H1 (cell line): ENCODE data around the gene MDC1. TPM values are rescaled to one million over a fixed set of nuclear protein-coding genes. Genes with fewer than 3 reads are reported as not detected.

Source experiments
- CTCF ChIA-PET: fragments of 300-600 bp; sonication (Branson Sonifier 250); formaldehyde crosslinking; loops from one replicate; lab custom pipeline; 2021; ENCODE audit not compliant: partially characterized antibody; lab: Charles Lee
- POLR2A ChIA-PET: fragments of 300-600 bp; sonication (Branson Sonifier 250); formaldehyde crosslinking; loops from one replicate; lab custom pipeline; 2021; ENCODE audit warnings: inconsistent platforms; ENCODE audit not compliant: partially characterized antibody; lab: Charles Lee
- DNase-seq, 2 experiments: peaks; one replicate each; pipeline versions ENCODE4 v3.0.0 to v3.0.0-alpha.2; 2010 to 2022; ENCODE audit warnings: low spot score in 2 of 2, low read depth in 1 of 2, mixed read lengths in 1 of 2
- FAIRE-seq: peaks from 2 replicates; lab custom pipeline; 2011; peaks lifted over from hg19 to GRCh38; lab: Jason Lieb, UNC
- H2AFZ ChIP-seq: 2 replicates; pipeline ENCODE4 v1.8.1; 2012; ENCODE audit warnings: low read length, inconsistent platforms
- H2AK5ac ChIP-seq: 2 replicates; pipeline ENCODE4 v1.6.1; 2013; ENCODE audit warnings: low read depth, low read length
- H2BK120ac ChIP-seq: replicated peaks from 2 replicates; pipeline ENCODE3; 2013; ENCODE audit warnings: low read depth, low read length, inconsistent platforms
- H2BK12ac ChIP-seq: 2 replicates; pipeline ENCODE4 v1.6.1; 2013; ENCODE audit warnings: low read depth, low read length
- H2BK15ac ChIP-seq: 2 replicates; pipeline ENCODE4 v1.6.1; 2013; ENCODE audit warnings: low read length
- H2BK20ac ChIP-seq: 2 replicates; pipeline ENCODE4 v1.6.1; 2013; ENCODE audit warnings: low read length
- H2BK5ac ChIP-seq: 2 replicates; pipeline ENCODE4 v1.6.1; 2013; ENCODE audit warnings: low read depth, low read length
- H3K14ac ChIP-seq: 2 replicates; pipeline ENCODE4 v1.6.1; 2013; ENCODE audit warnings: inconsistent platforms; ENCODE audit not compliant: insufficient read length
- H3K18ac ChIP-seq: 2 replicates; pipeline ENCODE4 v1.6.1; 2013; ENCODE audit warnings: low read length; ENCODE audit errors: extremely low read depth
- H3K23ac ChIP-seq: 2 replicates; pipeline ENCODE4 v1.6.1; 2013; ENCODE audit warnings: inconsistent platforms; ENCODE audit not compliant: insufficient read length
- H3K23me2 ChIP-seq: 2 replicates; pipeline ENCODE4 v1.6.1; 2013; ENCODE audit warnings: low read depth, low read length
- H3K27ac ChIP-seq: 2 replicates; pipeline ENCODE4 v1.6.1; 2011; ENCODE audit warnings: low read depth, low read length, inconsistent platforms
- H3K27me3 ChIP-seq, 4 experiments: replicated peaks in 1 of 4; 1 replicate in 1 of 4; 2 replicates in 3 of 4; pipeline versions ENCODE4 v1.6.1 to v1.8.1; 2011 to 2013; ENCODE audit warnings: low read length in 3 of 4, mild to moderate bottlenecking in 3 of 4, inconsistent platforms in 2 of 4, mixed read lengths in 2 of 4, moderate library complexity in 1 of 4; ENCODE audit not compliant: control insufficient read depth in 3 of 4, insufficient read depth in 3 of 4; ENCODE audit errors: extremely low read depth in 1 of 4
- H3K36me3 ChIP-seq, 4 experiments: 2 replicates each; pipeline versions ENCODE4 v1.6.1 to v1.8.1; 2011 to 2013; ENCODE audit warnings: mild to moderate bottlenecking in 4 of 4, low read length in 3 of 4, moderate library complexity in 2 of 4, control low read depth in 1 of 4, inconsistent platforms in 1 of 4; ENCODE audit not compliant: insufficient read depth in 4 of 4, control insufficient read depth in 2 of 4
- H3K4ac ChIP-seq: replicated peaks from 2 replicates; pipeline ENCODE3; 2013; ENCODE audit warnings: low read length, low read depth, mixed read lengths, inconsistent platforms; ENCODE audit not compliant: insufficient read length
- H3K4me1 ChIP-seq, 4 experiments: replicated peaks in 1 of 4; 1 replicate in 1 of 4; 2 replicates in 3 of 4; pipeline versions ENCODE4 v1.6.1 to v1.8.1; 2011 to 2013; ENCODE audit warnings: low read length in 3 of 4, inconsistent platforms in 2 of 4, mixed read lengths in 1 of 4; ENCODE audit not compliant: insufficient read depth in 4 of 4, control insufficient read depth in 3 of 4
- H3K4me2 ChIP-seq, 2 experiments: 2 replicates each; pipeline versions ENCODE4 v1.6.1 to v1.8.1; 2011 to 2013; ENCODE audit warnings: low read depth in 2 of 2, low read length in 2 of 2, control low read depth in 1 of 2, inconsistent platforms in 1 of 2, mild to moderate bottlenecking in 1 of 2; ENCODE audit not compliant: insufficient read depth in 1 of 2
- H3K4me3 ChIP-seq, 4 experiments: fragments of 200-600, 300-600 bp in 1 of 4; sonication (generic), shearing (Covaris generic), sonication (Bioruptor Twin) in 1 of 4; 2 replicates each; pipeline versions ENCODE4 v1.5.1 to v1.8.1; 2011 to 2016; ENCODE audit warnings: low read length in 4 of 4, low read depth in 3 of 4, control low read depth in 2 of 4, inconsistent platforms in 2 of 4, mild to moderate bottlenecking in 2 of 4, mixed read lengths in 1 of 4, moderate library complexity in 1 of 4; ENCODE audit not compliant: insufficient read depth in 2 of 4; ENCODE audit errors: extremely low read depth in 1 of 4
- H3K56ac ChIP-seq: replicated peaks from 2 replicates; pipeline ENCODE3; 2013; ENCODE audit warnings: low read depth, mild to moderate bottlenecking, mixed read lengths, low read length, inconsistent platforms; ENCODE audit not compliant: insufficient read length
- H3K79me1 ChIP-seq: 2 replicates; pipeline ENCODE4 v1.6.1; 2013; ENCODE audit warnings: low read depth, low read length, control low read depth
- H3K79me2 ChIP-seq, 2 experiments: 2 replicates each; pipeline versions ENCODE4 v1.6.1 to v1.8.1; 2012 to 2013; ENCODE audit warnings: low read length in 2 of 2, mild to moderate bottlenecking in 2 of 2, inconsistent platforms in 1 of 2; ENCODE audit not compliant: insufficient read depth in 2 of 2, control insufficient read depth in 1 of 2
- H3K9ac ChIP-seq, 4 experiments: replicated peaks in 1 of 4; 1 replicate in 1 of 4; 2 replicates in 3 of 4; pipeline versions ENCODE4 v1.6.1 to v1.8.1; 2011 to 2013; ENCODE audit warnings: low read depth in 3 of 4, low read length in 3 of 4, control low read depth in 2 of 4, mild to moderate bottlenecking in 2 of 4, moderate library complexity in 2 of 4, inconsistent platforms in 1 of 4; ENCODE audit errors: extremely low read depth in 1 of 4
- H3K9me3 ChIP-seq, 2 experiments: 2 replicates each; pipeline versions ENCODE4 v1.6.1 to v1.8.1; 2012 to 2013; ENCODE audit warnings: mild to moderate bottlenecking in 2 of 2, moderate library complexity in 2 of 2, control low read depth in 1 of 2, inconsistent platforms in 1 of 2, low read depth in 1 of 2, low read length in 1 of 2, mixed read lengths in 1 of 2; ENCODE audit not compliant: insufficient read depth in 2 of 2
- H4K20me1 ChIP-seq, 2 experiments: replicated peaks in 1 of 2; 2 replicates each; pipeline versions ENCODE3 to v1.8.1; 2011 to 2013; ENCODE audit warnings: inconsistent platforms in 2 of 2, low read length in 2 of 2, mild to moderate bottlenecking in 1 of 2; ENCODE audit not compliant: insufficient read depth in 2 of 2, control insufficient read depth in 1 of 2
- H4K5ac ChIP-seq: 2 replicates; pipeline ENCODE4 v1.6.1; 2013; ENCODE audit warnings: low read length, low read depth, mixed read lengths, inconsistent platforms; ENCODE audit not compliant: insufficient read length
- H4K8ac ChIP-seq: 2 replicates; pipeline ENCODE4 v1.8.0; 2013; ENCODE audit warnings: mild to moderate bottlenecking, moderate library complexity, low read length, inconsistent platforms; ENCODE audit not compliant: insufficient read depth; ENCODE audit errors: extremely low read depth
- H4K91ac ChIP-seq: replicated peaks from 2 replicates; pipeline ENCODE3; 2013; ENCODE audit warnings: low read length, mixed read lengths, inconsistent platforms; ENCODE audit not compliant: insufficient read length
- CTBP2 ChIP-seq: IDR thresholded peaks from 2 replicates; pipeline ENCODE4 v1.7.0; 2011; ENCODE audit warnings: borderline replicate concordance, mild to moderate bottlenecking, moderate library complexity, mixed read lengths, low read length; ENCODE audit not compliant: insufficient read depth, insufficient read length
- EP300 ChIP-seq, 2 experiments: IDR thresholded peaks; 1 replicate in 1 of 2; 2 replicates in 1 of 2; pipeline ENCODE4 v1.6.1; 2011 to 2012; ENCODE audit warnings: low read depth in 2 of 2, low read length in 2 of 2, mild to moderate bottlenecking in 2 of 2, borderline replicate concordance in 1 of 2, inconsistent platforms in 1 of 2, moderate library complexity in 1 of 2
- KDM4A ChIP-seq: IDR thresholded peaks from one replicate; pipeline ENCODE4 v1.7.1; 2012; ENCODE audit warnings: low read depth, mild to moderate bottlenecking, moderate library complexity, low read length, inconsistent platforms; ENCODE audit not compliant: severe bottlenecking
- NRF1 ChIP-seq: IDR thresholded peaks from 2 replicates; pipeline ENCODE4 v1.6.1; 2011; ENCODE audit warnings: mild to moderate bottlenecking, low read depth, low read length, improper control_type of control experiment
- POLR2A ChIP-seq, 2 experiments: IDR thresholded peaks; 1 replicate in 1 of 2; 2 replicates in 1 of 2; pipeline ENCODE4 v1.6.1; 2011; ENCODE audit warnings: low read depth in 2 of 2, low read length in 2 of 2, mild to moderate bottlenecking in 2 of 2; ENCODE audit errors: control extremely low read depth in 1 of 2
- RNF2 ChIP-seq: fragments of 200-900, 300-1000 bp; sonication (generic); IDR thresholded peaks from 2 replicates; pipeline ENCODE4 v1.7.1; 2016; ENCODE audit warnings: borderline replicate concordance, low read depth, mild to moderate bottlenecking, antibody characterized with exemption, low read length; ENCODE audit not compliant: poor library complexity, severe bottlenecking; ENCODE audit errors: missing control alignments
- SIRT6 ChIP-seq: IDR thresholded peaks from one replicate; pipeline ENCODE4 v1.7.1; 2012; ENCODE audit warnings: low read length, inconsistent platforms
- TAF1 ChIP-seq: IDR thresholded peaks from 2 replicates; pipeline ENCODE4 v1.6.1; 2011; ENCODE audit warnings: mild to moderate bottlenecking, low read depth, low read length
- WGBS, 2 experiments: shearing (Covaris generic) in 1 of 2; methylation state at CpG; one replicate each; pipeline versions ENCODE4 v1.1.6 to v1.1.7; 2013 to 2015; ENCODE audit warnings: low lambda C conversion rate in 2 of 2, mixed read lengths in 2 of 2, inconsistent platforms in 1 of 2, low coverage in 1 of 2, missing lambda C conversion rate in 1 of 2; ENCODE audit not compliant: insufficient replicate concordance in 2 of 2, insufficient coverage in 1 of 2, insufficient read length in 1 of 2; ENCODE audit errors: extremely low coverage in 1 of 2, missing lambda C conversion rate in 1 of 2; 5-methylcytosine and 5-hydroxymethylcytosine counted together
- polyA plus RNA-seq, 7 experiments: library from polyadenylated mRNA; depleted of rRNA in 3 of 7; stranded (reverse) in 5 of 7; unstranded in 2 of 7; fragments of >200 nt in 5 of 7; fragments of 200-250 nt in 2 of 7; gene quantifications; 1 replicate in 5 of 7; 2 replicates in 1 of 7; 4 replicates in 1 of 7; pipeline versions ENCODE4 v1.2.1 to v1.2.3, GENCODE V29; 2011 to 2013; ENCODE audit warnings: missing spikeins in 2 of 7, mixed read lengths in 2 of 7
- total RNA-seq: library from RNA; stranded (reverse); fragmentation: NEBNext Ultra II Directional; extraction: Animal tissue kit (Norgen Biotek cat#: 25700); gene quantifications from 2 replicates; pipeline ENCODE4 v1.2.1, GENCODE V29; 2021
- TF ChIP-seq, protein P1 (sequence below): IDR thresholded peaks from 2 replicates; pipeline ENCODE4 v1.6.1; 2011; ENCODE audit warnings: low read depth, mild to moderate bottlenecking, low read length; ENCODE audit not compliant: insufficient read depth

MDC1 gene
- total and polyA plus RNA-seq, 2 of the 8 experiments (the other 6 are each of a cell fraction or from before 2014, with no cell fraction given), result 29.9 to 81.1 TPM

GRCh38 chr6:30721198-30722024, 4.3 kb upstream of the MDC1 start:
- FAIRE-seq (no peak), DNase-seq (peak in 1 of 2 experiments; percentile 91)
- peak overlapping the region; percentile 66 to 81 for H3K4me2 ChIP-seq
- no peak overlapping the region for H3K14ac ChIP-seq
- no peak overlapping the region for H2AFZ ChIP-seq
- 0% methylated on average over 42 of the region's 71 CpGs; no CpG with 5 or more reads in 1 of the 2 experiments for whole genome bisulfite sequencing, 2 experiments
- peaks cover 8 to 22% of the 10 kb centered on the region in 2 experiments for H4K20me1 ChIP-seq
- no peaks in the 10 kb centered on the region for H3K9me3 ChIP-seq
- H2BK20ac ChIP-seq, result no peak overlapping the region
- H3K4me3 ChIP-seq, result peak overlapping the region; percentile 96 to 100 (median 96)
- H3K9ac ChIP-seq, result peak overlapping the region; percentile 92 to 98 (median 96)
- no peak overlapping the region; the same call in 1 of the 2 replicates for H2BK12ac ChIP-seq
- peak overlapping the region; percentile 91 for H3K18ac ChIP-seq
- H3K4ac ChIP-seq, result peak overlapping the region; percentile 73
- H2BK15ac ChIP-seq, result no peak overlapping the region
- H3K23ac ChIP-seq, result no peak overlapping the region
- H3K27ac ChIP-seq, result peak overlapping the region; percentile 97
- peaks cover 6 to 42% of the 10 kb centered on the region in 2 experiments for H3K79me2 ChIP-seq
- H4K91ac ChIP-seq, result peak overlapping the region; percentile 89
- POLR2A ChIA-PET, result interaction anchor here (0.6 to 35.9 kb wide), 37 partner anchors 15 to 490 kb away, joined by 3 to 732 read pairs (median 5); partner anchors contain the start of genes ATAT1, DDR1, DHX16 and FLOT1
- no peak overlapping the region for H2BK120ac ChIP-seq
- peaks cover 0 to 4% (median 1%) of the 10 kb centered on the region in 4 experiments; a peak in 5 of 7 replicates for H3K4me1 ChIP-seq
- H3K36me3 ChIP-seq, result peaks cover 21 to 43% (median 32%) of the 10 kb centered on the region in 4 experiments
- peak overlapping the region; percentile 63 for H4K5ac ChIP-seq
- peak overlapping the region; percentile 71; the same call in 1 of the 2 replicates for H2AK5ac ChIP-seq
- peaks cover 12% of the 10 kb centered on the region for H3K23me2 ChIP-seq
- peak overlapping the region; percentile 91; the same call in 1 of the 2 replicates for H2BK5ac ChIP-seq
- H4K8ac ChIP-seq, result peak overlapping the region; percentile 91
- H3K27me3 ChIP-seq, result no peaks in the 10 kb centered on the region
- CTCF ChIA-PET, result interaction anchor here (0.9 to 8.2 kb wide), 23 partner anchors 10 to 358 kb away, joined by 3 to 61 read pairs (median 5); partner anchors contain the start of genes FLOT1 and NRM
- peak overlapping the region; percentile 91 for H3K56ac ChIP-seq
- no peaks in the 10 kb centered on the region for H3K79me1 ChIP-seq
- TF ChIP-seq EP300 (IDR thresholded peaks at IDR 0.05; ENCODE audit: borderline replicate concordance in 1 of 2, low read depth in 2 of 2, low read length in 2 of 2) (0 out of 3 replicates have a peak, but pooled peaks of 1 of the 2 experiments have one; percentile 28), NRF1 (peak; percentile 72), SIRT6 (no peak), CTBP2 (no peak), KDM4A (peak; percentile 33), TAF1 (peak; percentile 78), RNF2 (no peak), POLR2A (IDR thresholded peaks at IDR 0.05; ENCODE audit: control extremely low read depth in 1 of 2, low read depth in 2 of 2, low read length in 2 of 2) (peak in 1 of 2 experiments; percentile 81; a peak in 2 of 3 replicates)
- TF ChIP-seq, protein P1, sequence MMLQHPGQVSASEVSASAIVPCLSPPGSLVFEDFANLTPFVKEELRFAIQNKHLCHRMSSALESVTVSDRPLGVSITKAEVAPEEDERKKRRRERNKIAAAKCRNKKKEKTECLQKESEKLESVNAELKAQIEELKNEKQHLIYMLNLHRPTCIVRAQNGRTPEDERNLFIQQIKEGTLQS, result peak; percentile 90
